HAP-1 (cell line): ENCODE results near the gene SHISA9.
"Not testable (repeated sequence)": the region's sequence is repeated elsewhere in the genome, so short reads cannot be mapped to it uniquely, and the experiment has no call there.

Experiments
- DNase-seq, 2 experiments: peaks; one replicate each; pipeline ENCODE4 v3.0.0-alpha.2; 2016 to 2020; ENCODE audit warnings: low spot score in 2 of 2
- H3K27me3 ChIP-seq: fragments of 250-450 bp; sonication (Bioruptor Pico); 2 replicates; pipeline ENCODE4 v1.5.1; 2020; ENCODE audit warnings: low read depth, mild to moderate bottlenecking, moderate library complexity
- H3K36me3 ChIP-seq: fragments of 250-450 bp; sonication (Bioruptor Pico); replicated peaks from 2 replicates; pipeline ENCODE4 v1.5.1; 2020; ENCODE audit warnings: mild to moderate bottlenecking
- H3K4me1 ChIP-seq: fragments of 250-450 bp; sonication (Bioruptor Pico); 2 replicates; pipeline ENCODE4 v1.5.1; 2020; ENCODE audit warnings: mild to moderate bottlenecking
- H3K4me3 ChIP-seq: fragments of 250-450 bp; sonication (Bioruptor Pico); 2 replicates; pipeline ENCODE4 v1.5.1; 2020; ENCODE audit warnings: mild to moderate bottlenecking, moderate library complexity
- H3K9me3 ChIP-seq: fragments of 250-450 bp; sonication (Bioruptor Pico); 2 replicates; pipeline ENCODE4 v1.5.1; 2020; ENCODE audit warnings: mild to moderate bottlenecking, moderate library complexity
- in situ Hi-C: fragments of 300-500 bp; cut with MboI; formaldehyde crosslinking; loops from 3 replicates; pipeline ENCODE4 v1.14.3; 2020; ENCODE audit warnings: low sequenced_read_pairs, inconsistent platforms, mixed read lengths

SHISA9 gene

GRCh38 chr16:12901597-12902461 lies at the start of gene SHISA9:
Gene SHISA9, plus strand, starts transcription at chr16:12901598.
- Histone ChIP-seq H3K4me1 (no peaks in the 10 kb centered on the region), H3K36me3 (no peaks in the 10 kb centered on the region), H3K9me3 (no peaks in the 10 kb centered on the region), H3K27me3 (no peaks in the 10 kb centered on the region), H3K4me3 (no peak within 1 kb of the TSS)
- in situ Hi-C loops = no loop called here
- DNase-seq = no peak

- no peak for DNase-seq
- Histone ChIP-seq H3K36me3 (no peaks in the 10 kb centered on the region), H3K4me1 (no peaks in the 10 kb centered on the region), H3K9me3 (no peaks in the 10 kb centered on the region), H3K4me3 (no peak overlapping the region), H3K27me3 (no peaks in the 10 kb centered on the region)
- in situ Hi-C loops = no loop called here
Measured at GRCh38 chr16:12853972-12854371, 47.4 kb upstream of the SHISA9 start.

GRCh38 chr16:12857435-12857834 lies 44.0 kb upstream of the SHISA9 start:
- in situ Hi-C loops = not testable (repeated sequence)

GRCh38 chr16:12862327-12862726 lies 39.1 kb upstream of the SHISA9 start:
- Histone ChIP-seq H3K27me3 (no peaks in the 10 kb centered on the region), H3K36me3 (no peaks in the 10 kb centered on the region), H3K4me3 (no peak overlapping the region), H3K9me3 (no peaks in the 10 kb centered on the region; the same call in 1 of the 2 replicates), H3K4me1 (no peaks in the 10 kb centered on the region)
- DNase-seq = no peak
- in situ Hi-C loops = no loop called here

More at GRCh38 chr16:12857435-12857834, 44.0 kb upstream of the SHISA9 start:
- not testable (repeated sequence) for H3K27me3 ChIP-seq, H3K4me3 ChIP-seq, DNase-seq, H3K36me3 ChIP-seq, H3K4me1 ChIP-seq, H3K9me3 ChIP-seq

- Histone ChIP-seq H3K4me1 (no peaks in the 10 kb centered on the region), H3K36me3 (no peaks in the 10 kb centered on the region), H3K9me3 (no peaks in the 10 kb centered on the region; the same call in 1 of the 2 replicates), H3K27me3 (no peaks in the 10 kb centered on the region), H3K4me3 (no peak overlapping the region)
- no peak for DNase-seq
- in situ Hi-C loops = no loop called here
Measured at GRCh38 chr16:12862941-12863340, 38.5 kb upstream of the SHISA9 start.

- no peak overlapping the region for H3K4me3 ChIP-seq
- no peaks in the 10 kb centered on the region for H3K36me3 ChIP-seq
- no peaks in the 10 kb centered on the region for H3K27me3 ChIP-seq
- H3K4me1 ChIP-seq = no peaks in the 10 kb centered on the region
- no peak for DNase-seq
- in situ Hi-C loops = no loop called here
- no peaks in the 10 kb centered on the region for H3K9me3 ChIP-seq
Measured at GRCh38 chr16:12866981-12867551, 34.3 kb upstream of the SHISA9 start.

GRCh38 chr16:12868169-12868568 lies 33.2 kb upstream of the SHISA9 start:
- Histone ChIP-seq H3K9me3 (no peaks in the 10 kb centered on the region; the same call in 1 of the 2 replicates), H3K4me1 (no peaks in the 10 kb centered on the region), H3K36me3 (no peaks in the 10 kb centered on the region), H3K27me3 (no peaks in the 10 kb centered on the region), H3K4me3 (no peak overlapping the region)
- no peak for DNase-seq
- in situ Hi-C loops = no loop called here

GRCh38 chr16:12868788-12869187 lies 32.6 kb upstream of the SHISA9 start:
- no peak overlapping the region for H3K4me3 ChIP-seq
- H3K27me3 ChIP-seq = no peaks in the 10 kb centered on the region
- in situ Hi-C loops = no loop called here
- no peaks in the 10 kb centered on the region for H3K36me3 ChIP-seq
- no peaks in the 10 kb centered on the region for H3K4me1 ChIP-seq
- no peaks in the 10 kb centered on the region; the same call in 1 of the 2 replicates for H3K9me3 ChIP-seq
- DNase-seq = no peak

- no peaks in the 10 kb centered on the region for H3K27me3 ChIP-seq
- H3K36me3 ChIP-seq = no peaks in the 10 kb centered on the region
- H3K4me3 ChIP-seq = no peak overlapping the region
- no peak for DNase-seq
- in situ Hi-C loops = no loop called here
- H3K4me1 ChIP-seq = no peaks in the 10 kb centered on the region
- peaks cover 3% of the 10 kb centered on the region; the same call in 1 of the 2 replicates for H3K9me3 ChIP-seq
Measured at GRCh38 chr16:12869698-12870427, 31.5 kb upstream of the SHISA9 start.

- Histone ChIP-seq H3K4me1 (no peaks in the 10 kb centered on the region), H3K4me3 (no peak overlapping the region), H3K27me3 (no peaks in the 10 kb centered on the region), H3K36me3 (no peaks in the 10 kb centered on the region), H3K9me3 (peaks cover 3% of the 10 kb centered on the region; the same call in 1 of the 2 replicates)
- in situ Hi-C loops = no loop called here
- DNase-seq = no peak
Measured at GRCh38 chr16:12871784-12872183, 29.6 kb upstream of the SHISA9 start.

GRCh38 chr16:12874186-12874585 lies 27.2 kb upstream of the SHISA9 start:
- no peaks in the 10 kb centered on the region for H3K4me1 ChIP-seq
- peaks cover 3% of the 10 kb centered on the region; the same call in 1 of the 2 replicates for H3K9me3 ChIP-seq
- DNase-seq = no peak
- H3K27me3 ChIP-seq = no peaks in the 10 kb centered on the region
- no peak overlapping the region for H3K4me3 ChIP-seq
- H3K36me3 ChIP-seq = no peaks in the 10 kb centered on the region
- in situ Hi-C loops = no loop called here

GRCh38 chr16:12876778-12877177 lies 24.6 kb upstream of the SHISA9 start:
- no peak overlapping the region for H3K4me3 ChIP-seq
- no peaks in the 10 kb centered on the region for H3K4me1 ChIP-seq
- H3K27me3 ChIP-seq = no peaks in the 10 kb centered on the region
- in situ Hi-C loops = no loop called here
- peaks cover 3% of the 10 kb centered on the region; the same call in 1 of the 2 replicates for H3K9me3 ChIP-seq
- DNase-seq = no peak
- H3K36me3 ChIP-seq = no peaks in the 10 kb centered on the region

GRCh38 chr16:12878973-12879372 lies 22.4 kb upstream of the SHISA9 start:
- no peak for DNase-seq
- Histone ChIP-seq H3K36me3 (no peaks in the 10 kb centered on the region), H3K27me3 (no peaks in the 10 kb centered on the region), H3K9me3 (peaks cover 3% of the 10 kb centered on the region; the same call in 1 of the 2 replicates), H3K4me3 (no peak overlapping the region), H3K4me1 (no peaks in the 10 kb centered on the region)
- in situ Hi-C loops = no loop called here

GRCh38 chr16:12879812-12880211 lies 21.6 kb upstream of the SHISA9 start:
- no peaks in the 10 kb centered on the region for H3K27me3 ChIP-seq
- H3K36me3 ChIP-seq = no peaks in the 10 kb centered on the region
- no peaks in the 10 kb centered on the region for H3K4me1 ChIP-seq
- DNase-seq = no peak
- in situ Hi-C loops = no loop called here
- H3K4me3 ChIP-seq = no peak overlapping the region
- no peaks in the 10 kb centered on the region for H3K9me3 ChIP-seq
